Stimulated activated CD8-positive, alpha-beta memory T cell treated with anti-CD3 and anti-CD28 coated beads, Interleukin-4, amount 100 ng/mL, for 24 hours (primary cell): Measurements from ENCODE around the gene MRPS34.
"Not testable (repeated sequence)": the region's sequence is repeated elsewhere in the genome, so short reads cannot be mapped to it uniquely, and the experiment has no call there.

Experiments
- DNase-seq: peaks from one replicate; pipeline ENCODE4 v3.0.0-alpha.2; 2020; ENCODE audit warnings: low read depth

Gene MRPS34

GRCh38 chr16:1749152-1750117 is 23.5 kb downstream of the MRPS34 start:
- DNase-seq = no peak

GRCh38 chr16:1747934-1748333 is 25.0 kb downstream of the MRPS34 start:
- DNase-seq = no peak

GRCh38 chr16:1746693-1747195 is 26.2 kb downstream of the MRPS34 start:
- no peak for DNase-seq

- DNase-seq = no peak
Observed at GRCh38 chr16:1745900-1746692, 26.8 kb downstream of the MRPS34 start.

- no peak for DNase-seq
Observed at GRCh38 chr16:1745181-1745899, 27.6 kb downstream of the MRPS34 start.

- no peak for DNase-seq
Observed at GRCh38 chr16:1744338-1744840, 28.5 kb downstream of the MRPS34 start.

GRCh38 chr16:1743376-1744337 is 29.3 kb downstream of the MRPS34 start:
- DNase-seq = no peak

GRCh38 chr16:1741553-1742165 is 31.3 kb downstream of the MRPS34 start:
- DNase-seq = no peak

GRCh38 chr16:1740781-1741490 is 32.0 kb downstream of the MRPS34 start:
- DNase-seq = no peak

- DNase-seq = no peak
Observed at GRCh38 chr16:1740234-1740633, 32.7 kb downstream of the MRPS34 start.

- DNase-seq = no peak
Observed at GRCh38 chr16:1734816-1735215, 38.1 kb downstream of the MRPS34 start.

- DNase-seq = no peak
Observed at GRCh38 chr16:1734123-1734522, 38.8 kb downstream of the MRPS34 start.

GRCh38 chr16:1732551-1732987 is 40.4 kb downstream of the MRPS34 start:
- not testable (repeated sequence) for DNase-seq

GRCh38 chr16:1732071-1732470 is 40.9 kb downstream of the MRPS34 start:
- DNase-seq = no peak

- DNase-seq = no peak
Observed at GRCh38 chr16:1731603-1732002, 41.3 kb downstream of the MRPS34 start.

- DNase-seq = no peak
Observed at GRCh38 chr16:1731073-1731472, 41.9 kb downstream of the MRPS34 start.

- no peak for DNase-seq
Observed at GRCh38 chr16:1729445-1729844, 43.5 kb downstream of the MRPS34 start.

GRCh38 chr16:1729026-1729425 is 43.9 kb downstream of the MRPS34 start:
- DNase-seq = no peak
